ENCODE measurements around the gene GIMAP6. TPM values are rescaled to one million over a fixed set of nuclear protein-coding genes. Genes with fewer than 3 reads are reported as not detected.
A peak's percentile ranks its signal among the peaks of the same experiment; 100 is the strongest.
"Not testable (repeated sequence)": the region's sequence is repeated elsewhere in the genome, so short reads cannot be mapped to it uniquely, and the experiment has no call there.

The GIMAP6 gene
- total RNA-seq: 32.7 TPM

DNA sequence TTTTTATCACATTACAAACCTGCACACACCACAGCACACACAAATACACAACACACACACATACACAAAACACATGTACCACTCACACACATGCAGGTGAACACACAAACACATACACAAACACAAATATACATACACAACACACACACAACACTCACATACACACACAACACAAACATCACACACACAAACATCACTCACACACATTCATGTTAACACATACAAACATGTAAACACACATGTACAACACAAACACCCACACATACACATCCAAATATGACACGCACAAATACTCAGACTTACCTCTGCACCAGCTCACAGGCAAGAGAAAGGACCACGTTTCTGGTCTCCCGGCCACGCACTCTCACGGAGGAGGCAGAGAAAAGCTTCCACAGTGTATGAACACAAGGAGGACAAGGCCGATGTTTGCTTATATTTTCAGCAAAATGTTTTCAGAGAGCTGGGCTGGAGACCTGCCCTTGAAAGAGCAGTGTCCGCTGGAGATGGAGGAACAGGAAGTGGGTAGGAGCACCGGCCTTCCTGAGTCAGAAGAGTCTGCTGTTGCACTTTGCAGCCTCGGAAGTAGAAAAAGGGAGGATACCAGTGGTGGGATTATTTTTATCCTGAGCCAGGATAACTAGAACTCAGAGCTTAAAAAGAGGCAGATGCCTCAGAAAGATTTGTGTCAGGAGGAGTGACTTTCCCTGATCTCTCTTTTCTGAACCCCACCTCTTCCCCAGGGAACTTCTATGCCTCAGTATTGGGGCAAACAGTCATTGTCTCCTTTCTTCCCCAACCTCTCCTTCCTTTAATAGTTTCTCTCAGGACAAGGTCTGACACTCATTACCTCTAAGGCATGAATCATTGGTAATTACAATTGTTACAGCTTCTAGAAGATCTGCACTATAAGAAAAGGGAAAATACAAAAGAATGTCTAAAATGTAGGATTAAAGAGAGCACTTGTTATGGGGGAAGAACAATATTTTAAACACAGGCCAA, at the start of gene GIMAP6:
Gene GIMAP6 (minus strand): TSS at position 520 of the 999 bp plus-strand sequence. CDS start 2,243 bp downstream, outside the sequence.
- DNase-seq (ENCODE audit: low spot score) (no peak), ATAC-seq (peak; percentile 59)
- intact Hi-C loops (cut with DNase I): no loop called here

DNA sequence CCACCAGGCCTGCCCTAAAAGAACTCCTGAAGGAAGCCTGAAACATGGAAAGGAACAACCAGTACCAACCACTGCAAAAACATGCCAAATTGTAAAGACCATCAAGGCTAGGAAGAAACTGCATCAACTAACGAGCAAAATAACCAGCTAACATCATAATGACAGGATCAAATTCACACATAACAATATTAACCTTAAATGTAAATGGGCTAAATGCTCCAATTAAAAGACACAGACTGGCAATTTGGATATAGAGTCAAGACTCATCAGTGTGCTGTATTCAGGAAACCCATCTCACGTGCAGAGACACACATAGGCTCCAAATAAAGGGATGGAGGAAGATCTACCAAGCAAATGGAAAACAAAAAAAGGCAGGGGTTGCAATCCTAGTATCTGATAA, 48.2 kb upstream of the GIMAP6 start:
- ATAC-seq: not testable (repeated sequence)

DNA sequence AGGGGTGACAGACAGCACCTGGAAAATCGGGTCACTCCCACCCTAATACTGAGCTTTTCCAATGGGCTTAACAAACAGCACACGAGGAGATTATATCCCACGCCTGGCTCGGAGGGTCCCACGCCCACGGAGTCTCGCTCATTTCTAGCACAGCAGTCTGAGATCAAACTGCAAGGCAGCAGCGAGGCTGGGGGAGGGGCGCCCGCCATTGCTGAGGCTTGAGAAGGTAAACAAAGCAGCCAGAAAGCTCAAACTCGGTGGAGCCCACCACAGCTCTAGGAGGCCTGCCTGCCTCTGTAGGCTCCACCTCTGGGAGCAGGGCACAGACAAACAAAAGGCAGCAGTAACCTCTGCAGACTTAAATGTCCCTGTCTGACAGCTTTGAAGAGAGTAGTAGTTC, 46.4 kb upstream of the GIMAP6 start:
- intact Hi-C loops (cut with DNase I); DNase-seq (ENCODE audit: low spot score); ATAC-seq: not testable (repeated sequence)

More for the DNA sequence above, 48.2 kb upstream of the GIMAP6 start:
- intact Hi-C loops (cut with DNase I); DNase-seq (ENCODE audit: low spot score): not testable (repeated sequence)

DNA sequence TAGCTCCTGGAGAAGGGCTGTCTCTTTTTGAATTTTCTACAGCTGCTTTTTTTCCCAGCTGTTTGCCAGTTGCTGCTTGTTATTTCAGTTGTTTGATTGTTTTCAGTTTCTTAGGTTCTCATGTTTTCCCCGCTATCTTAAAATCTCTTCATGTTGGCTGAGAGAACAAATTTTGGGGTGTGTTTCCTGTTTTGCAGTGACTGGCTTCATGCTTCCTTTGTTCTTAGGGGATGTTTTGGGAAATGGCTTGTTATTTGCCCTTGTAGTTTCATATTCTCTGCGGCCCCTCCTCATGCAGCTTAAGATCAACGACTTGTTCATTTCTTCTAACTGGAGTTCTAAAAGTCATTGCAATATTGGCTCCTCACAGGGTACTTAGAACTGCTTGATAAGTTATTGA, 44.7 kb upstream of the GIMAP6 start:
- DNase-seq (ENCODE audit: low spot score); intact Hi-C loops (cut with DNase I); ATAC-seq: not testable (repeated sequence)

DNA sequence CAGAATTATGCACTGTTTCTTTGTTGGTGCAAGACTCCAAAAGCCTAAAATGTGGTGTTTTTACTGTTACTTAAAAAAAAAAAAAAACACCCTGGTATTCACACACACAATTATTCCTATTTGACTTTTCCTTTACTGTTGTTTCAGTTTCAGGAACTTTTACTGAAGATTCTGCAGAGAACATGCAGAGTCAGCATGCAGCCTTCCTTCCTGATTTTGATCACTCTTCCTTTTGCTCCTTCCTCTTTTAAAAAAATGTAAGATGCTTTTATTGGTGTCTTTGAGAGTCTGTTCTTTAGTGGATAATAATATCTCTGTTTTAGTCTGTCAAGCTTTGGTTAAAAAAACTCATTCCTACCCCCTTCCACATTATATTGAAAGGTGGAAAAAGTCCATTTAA, 44.1 kb upstream of the GIMAP6 start:
- ATAC-seq; DNase-seq (ENCODE audit: low spot score): not testable (repeated sequence)

DNA sequence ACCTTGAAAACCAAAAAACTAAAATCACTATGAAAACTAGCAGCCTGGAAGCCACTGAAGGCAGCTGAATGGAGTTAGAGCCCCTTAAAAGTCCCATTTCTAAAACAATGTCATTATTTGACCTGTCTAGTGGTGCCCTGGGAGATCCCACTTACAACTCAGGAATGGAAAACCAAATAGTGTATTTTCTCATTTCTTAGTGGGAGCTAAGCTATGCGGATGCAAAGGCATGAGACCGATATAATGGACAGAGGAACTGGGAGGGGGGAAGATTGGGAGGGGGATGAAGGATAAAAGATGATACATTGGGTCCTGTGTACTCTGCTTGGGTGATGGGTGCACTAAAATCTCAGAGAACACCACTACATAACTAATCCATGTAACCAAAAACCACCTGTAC, 43.5 kb upstream of the GIMAP6 start:
- intact Hi-C loops (cut with DNase I): no loop called here
- DNase-seq (ENCODE audit: low spot score) (no peak), ATAC-seq (no peak)

More for the DNA sequence above, 44.1 kb upstream of the GIMAP6 start:
- intact Hi-C loops (cut with DNase I): not testable (repeated sequence)

DNA sequence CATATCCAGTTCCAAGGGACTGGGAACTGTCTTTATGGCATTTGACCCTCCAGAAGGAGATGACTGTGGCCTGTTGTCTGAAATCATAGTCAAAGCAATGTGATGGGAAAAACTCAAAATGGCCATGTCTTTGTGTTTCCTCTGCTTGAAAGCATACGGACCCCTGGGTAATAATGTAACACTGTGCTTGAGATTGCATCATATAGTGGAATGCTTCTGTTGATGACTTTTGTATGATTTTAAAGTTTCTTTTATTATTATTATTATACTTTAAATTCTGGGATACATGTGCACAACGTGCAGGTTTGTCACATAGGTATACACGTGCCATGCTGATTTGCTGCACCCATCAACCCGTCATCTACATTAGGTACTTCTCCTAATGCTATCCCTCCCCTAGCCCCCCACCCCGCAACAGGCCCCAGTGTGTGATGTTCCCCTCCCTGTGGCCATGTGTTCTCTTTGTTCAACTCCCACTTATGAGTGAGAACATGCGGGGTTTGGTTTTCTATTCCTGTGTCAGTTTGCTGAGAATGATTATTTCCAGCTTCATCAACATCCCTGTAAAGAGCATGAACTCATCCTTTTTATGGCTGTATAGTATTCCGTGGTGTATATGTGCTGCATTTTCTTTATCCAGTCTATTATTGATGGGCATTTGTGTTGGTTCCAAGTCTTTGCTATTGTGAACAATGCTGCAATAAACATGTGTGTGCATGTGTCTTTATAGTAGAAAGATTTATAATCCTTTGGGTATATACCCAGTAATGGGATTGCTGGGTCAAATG, 39.8 kb upstream of the GIMAP6 start:
- ATAC-seq; DNase-seq (ENCODE audit: low spot score); intact Hi-C loops (cut with DNase I): not testable (repeated sequence)

DNA sequence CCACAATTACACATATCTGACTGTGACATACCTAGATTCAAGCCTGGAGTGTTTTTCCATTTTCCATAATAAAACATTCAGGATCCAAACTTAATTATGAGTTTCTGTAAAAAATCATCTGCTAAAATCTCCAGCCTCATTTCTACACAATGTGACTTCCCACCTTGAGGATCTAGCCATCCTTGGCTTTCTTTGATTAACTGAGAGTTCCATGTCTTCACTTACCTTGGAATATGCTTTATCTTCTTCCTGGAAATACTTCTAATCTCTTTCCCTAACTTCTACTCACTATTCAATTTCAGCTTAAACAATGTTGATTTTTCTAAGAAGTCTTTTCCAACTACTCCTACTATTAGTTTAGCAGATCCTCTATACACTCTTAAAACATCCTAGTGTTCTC, 36.8 kb upstream of the GIMAP6 start:
- no peak for DNase-seq (ENCODE audit: low spot score)
- no peak for ATAC-seq
- intact Hi-C loops (cut with DNase I): no loop called here

DNA sequence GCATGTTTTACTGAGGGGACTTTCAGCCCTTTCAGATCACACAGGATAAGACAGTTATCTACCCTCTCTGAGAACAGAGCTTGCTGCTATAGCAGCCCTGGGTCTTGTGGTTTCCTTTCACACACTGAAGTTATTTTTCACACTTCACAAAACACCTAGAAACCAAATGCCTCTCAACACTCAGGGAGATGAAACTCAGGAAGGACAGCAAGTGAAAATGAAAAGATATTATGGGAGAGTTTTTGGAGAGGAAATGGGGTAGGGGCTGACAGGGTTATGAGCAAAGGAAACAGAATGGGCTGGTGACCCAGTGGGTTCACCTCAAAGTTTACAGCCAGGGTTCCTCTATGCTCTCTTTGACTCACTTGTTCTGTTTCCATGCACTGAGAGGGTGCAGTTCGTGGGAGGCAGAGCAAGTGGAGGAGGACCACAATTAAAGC, 36.3 kb upstream of the GIMAP6 start:
- ATAC-seq: no peak
- intact Hi-C loops (cut with DNase I): no loop called here
- no peak for DNase-seq (ENCODE audit: low spot score)

DNA sequence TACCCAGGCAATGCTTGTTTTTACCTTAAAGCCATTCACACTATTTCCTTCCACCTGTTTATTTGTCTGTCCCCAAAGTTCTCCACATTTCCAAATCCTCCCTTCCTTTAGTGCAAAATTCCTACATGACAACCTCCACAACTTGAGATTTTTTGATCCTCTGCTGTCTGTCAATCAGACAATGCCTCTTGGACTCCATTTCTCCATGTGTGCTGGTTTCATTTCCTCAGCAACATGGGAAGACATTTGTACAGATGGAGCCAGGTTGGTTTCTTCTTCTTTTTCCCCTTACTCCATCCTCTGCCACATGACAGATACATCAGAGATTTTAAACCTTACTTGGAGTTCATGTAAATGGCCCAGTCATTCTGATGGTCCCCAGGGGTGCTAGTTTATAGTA, 34.2 kb upstream of the GIMAP6 start:
- intact Hi-C loops (cut with DNase I): no loop called here
- no peak for DNase-seq (ENCODE audit: low spot score)
- no peak for ATAC-seq

DNA sequence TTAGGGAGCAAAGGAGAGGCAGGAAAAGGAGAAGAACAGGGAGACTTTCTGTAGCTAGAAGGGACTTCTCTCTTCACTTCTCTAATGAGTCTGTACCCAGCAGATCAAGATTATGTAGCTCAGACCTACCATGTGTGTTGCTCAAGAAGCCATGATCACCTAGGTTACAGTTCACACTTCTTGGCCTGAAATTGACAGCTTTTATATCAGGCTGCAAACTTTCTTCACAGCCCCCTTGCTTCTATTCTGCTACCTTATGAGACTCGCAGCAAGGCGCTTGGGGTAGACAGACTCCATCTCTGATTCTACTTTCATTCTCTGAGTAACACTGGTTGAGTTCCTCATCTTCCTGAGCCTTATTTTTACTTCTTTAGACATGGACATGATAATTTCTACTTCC, 33.7 kb upstream of the GIMAP6 start:
- ATAC-seq (no peak), DNase-seq (ENCODE audit: low spot score) (no peak)
- intact Hi-C loops (cut with DNase I): no loop called here

DNA sequence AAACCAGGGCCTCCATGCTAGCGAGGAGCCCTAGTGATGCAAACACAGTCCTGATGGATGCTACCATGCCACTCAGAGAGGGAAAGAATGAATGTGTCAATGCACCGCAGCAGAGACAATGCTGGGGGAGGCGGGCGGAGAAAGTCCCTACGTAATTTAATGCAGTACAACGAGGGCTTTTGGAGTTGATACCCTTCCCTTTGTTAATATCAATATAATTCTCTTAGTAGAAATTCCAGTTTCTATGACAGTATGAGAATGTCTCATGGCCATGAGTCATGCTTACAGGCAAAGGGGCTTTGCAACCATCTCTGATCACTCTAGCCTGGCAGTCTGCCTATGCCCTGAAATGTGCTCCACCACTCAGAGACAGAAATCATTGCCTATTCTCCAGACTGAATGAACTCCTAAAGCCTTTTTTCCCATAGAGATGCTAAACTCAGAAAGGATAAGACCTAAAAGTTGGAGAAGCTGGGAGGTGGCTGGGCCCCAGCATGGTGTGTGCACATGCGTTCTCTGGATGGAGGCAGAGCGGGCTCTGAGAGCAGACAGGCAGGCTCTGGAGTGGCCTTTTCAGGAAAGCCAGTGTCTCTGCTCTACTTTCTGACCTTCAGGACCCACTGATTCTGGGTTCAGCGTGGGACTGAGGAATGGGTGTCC, 33.0 kb upstream of the GIMAP6 start:
- intact Hi-C loops (cut with DNase I): no loop called here
- no peak for ATAC-seq
- DNase-seq (ENCODE audit: low spot score): no peak

DNA sequence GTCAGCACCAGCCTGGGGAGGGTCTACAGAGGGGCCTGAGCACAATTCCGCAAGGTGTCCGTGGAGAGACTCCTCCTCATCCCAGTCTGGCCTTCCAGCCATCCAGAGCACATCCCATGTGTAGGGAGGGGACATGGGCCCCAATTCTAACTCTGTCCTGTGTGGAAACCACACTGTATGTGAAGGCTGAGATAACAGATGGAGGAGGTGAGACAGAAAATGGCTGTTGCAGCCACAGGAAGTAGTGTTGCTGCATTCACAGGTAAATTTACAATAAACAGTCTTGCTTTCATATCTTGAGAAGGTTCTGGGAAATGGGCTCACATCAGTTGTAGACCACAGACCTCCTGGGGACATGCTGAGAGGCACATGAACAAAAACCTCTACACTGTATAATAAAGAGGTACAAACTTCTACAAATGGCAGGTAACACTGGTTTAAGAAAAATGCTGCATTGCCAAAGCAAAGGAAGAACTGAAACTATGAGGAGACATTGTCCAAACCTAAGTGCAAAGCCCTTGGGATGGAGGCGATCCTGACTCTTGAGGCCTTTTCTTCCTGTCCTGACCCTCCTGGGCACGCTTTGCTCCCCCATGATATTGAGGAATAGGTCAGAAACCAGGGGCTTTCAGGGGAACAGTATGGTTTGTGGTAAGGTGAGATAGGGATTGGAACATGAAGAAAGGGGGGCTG, 31.8 kb upstream of the GIMAP6 start:
- DNase-seq (ENCODE audit: low spot score) (no peak), ATAC-seq (no peak)
- intact Hi-C loops (cut with DNase I): no loop called here

DNA sequence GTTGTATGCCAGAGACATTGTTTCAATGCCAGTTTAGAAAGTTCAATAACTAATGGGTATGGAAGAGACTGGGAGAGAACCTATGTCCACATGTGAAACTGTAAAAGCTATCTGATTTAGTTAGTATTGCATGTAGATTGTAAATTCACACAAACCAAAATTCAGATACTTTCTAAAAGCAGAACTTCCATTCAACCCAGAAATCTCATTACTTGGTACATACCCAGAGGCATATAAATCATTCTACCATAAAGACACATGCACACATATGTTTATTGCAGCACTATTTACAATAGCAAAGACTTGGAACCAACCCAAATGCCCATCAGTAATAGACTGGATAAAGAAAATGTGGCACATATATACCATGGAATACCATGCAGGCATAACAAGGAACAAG, 30.6 kb upstream of the GIMAP6 start:
- ATAC-seq; DNase-seq (ENCODE audit: low spot score); intact Hi-C loops (cut with DNase I): not testable (repeated sequence)

DNA sequence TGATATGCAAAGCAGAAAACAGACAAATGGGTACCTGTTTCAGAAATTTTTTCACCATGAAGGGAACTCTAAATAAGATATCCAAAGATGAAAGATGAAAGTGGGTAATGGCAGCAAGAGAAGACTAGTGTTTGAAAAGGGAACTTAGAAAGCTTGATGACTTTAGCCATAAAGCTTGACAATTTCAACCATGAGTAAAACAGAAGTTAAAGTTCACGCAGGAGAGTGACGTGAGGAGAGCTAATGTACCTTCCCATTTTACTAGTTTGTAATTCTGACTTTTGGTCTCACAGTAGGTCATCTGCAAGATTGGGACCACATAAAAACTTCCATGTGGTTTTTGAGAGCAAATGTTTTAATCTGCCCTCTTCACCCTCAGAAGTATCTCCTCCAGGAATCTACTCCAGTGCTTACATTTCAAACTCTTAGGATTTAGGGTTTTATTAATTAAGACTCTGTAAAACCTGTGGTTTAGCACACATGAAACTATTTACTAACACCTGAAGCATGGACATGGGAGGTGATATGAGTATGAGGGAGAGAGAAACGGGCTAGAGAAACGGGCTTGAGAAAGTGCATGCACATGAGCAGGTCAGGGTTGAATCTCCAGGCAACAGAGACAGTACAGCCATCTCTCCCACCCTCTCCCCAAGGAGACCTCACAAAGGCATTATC, 28.9 kb upstream of the GIMAP6 start:
- ATAC-seq (no peak), DNase-seq (ENCODE audit: low spot score) (no peak)
- intact Hi-C loops (cut with DNase I): no loop called here

DNA sequence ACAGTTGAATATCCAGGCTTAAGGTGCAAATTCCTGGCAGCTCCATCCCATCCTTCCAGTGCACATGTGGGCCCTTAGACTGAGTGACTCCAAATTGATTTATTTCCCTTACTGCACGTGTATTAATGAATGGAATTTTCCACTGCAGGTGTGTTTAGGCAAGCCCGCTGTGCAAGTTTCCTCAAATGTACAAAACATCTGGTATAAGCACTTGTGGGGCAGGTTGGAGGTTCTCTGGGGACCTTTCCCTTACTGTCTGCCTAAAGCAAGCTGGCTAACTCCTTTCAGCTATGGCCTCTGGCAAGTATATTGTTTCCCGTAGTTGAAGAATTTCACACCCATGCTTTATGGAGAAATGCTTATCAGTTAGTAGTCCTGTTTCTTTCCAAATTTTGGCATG, 25.3 kb upstream of the GIMAP6 start:
- DNase-seq (ENCODE audit: low spot score) (no peak), ATAC-seq (no peak)
- intact Hi-C loops (cut with DNase I): no loop called here

DNA sequence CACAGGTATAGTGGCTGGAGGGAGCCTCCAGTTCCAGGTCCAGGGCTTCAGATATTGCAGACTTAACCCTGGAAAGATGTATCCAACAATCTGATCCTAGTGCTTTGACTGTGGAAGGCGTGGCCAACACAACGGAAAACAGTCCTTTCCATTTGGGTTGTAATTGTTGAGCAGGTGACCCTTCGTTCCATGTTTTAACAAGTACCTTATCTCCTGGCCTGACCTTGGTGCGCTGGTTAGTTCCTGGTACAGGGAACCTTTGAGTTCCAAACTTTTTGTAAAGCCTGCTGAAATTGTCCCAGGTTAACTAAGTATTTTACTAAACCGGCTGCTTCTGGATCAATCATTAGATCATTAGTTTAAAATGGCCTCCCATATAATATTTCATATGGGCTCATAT, 23.9 kb upstream of the GIMAP6 start:
- intact Hi-C loops (cut with DNase I): no loop called here
- ATAC-seq (no peak), DNase-seq (ENCODE audit: low spot score) (no peak)

DNA sequence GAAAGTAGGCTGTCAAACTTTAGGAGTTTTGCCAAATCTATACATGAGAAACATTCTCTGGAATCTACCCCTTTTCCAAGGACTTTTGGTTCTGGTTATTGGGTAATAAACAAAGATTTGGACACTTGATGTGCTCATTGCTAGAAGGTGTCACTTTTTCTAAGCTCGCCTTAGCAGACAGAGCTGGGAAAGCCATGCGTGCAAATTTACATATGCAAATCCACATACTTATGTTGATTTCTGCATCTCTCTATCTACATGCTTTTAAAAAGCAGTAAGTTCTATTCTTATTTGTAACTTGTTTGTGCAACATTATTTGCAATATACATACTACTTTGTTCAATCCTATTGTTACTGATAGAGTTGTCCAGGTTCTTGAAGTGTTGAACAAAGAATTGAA, 22.5 kb upstream of the GIMAP6 start:
- no peak for DNase-seq (ENCODE audit: low spot score)
- ATAC-seq: no peak
- intact Hi-C loops (cut with DNase I): no loop called here

Measured in sciatic nerve (tissue), 2 donors.